RKO (cell line): Measurements from ENCODE around the gene KRTAP10-2.
"Not testable (repeated sequence)": the region's sequence is repeated elsewhere in the genome, so short reads cannot be mapped to it uniquely, and the experiment has no call there.

Experiments used
- DNase-seq: peaks from one replicate; pipeline ENCODE4 v3.0.0-alpha.2; 2016; ENCODE audit warnings: low spot score

The KRTAP10-2 gene

GRCh38 chr21:44583089-44583799, 31.9 kb upstream of the KRTAP10-2 start:
- no peak for DNase-seq

- no peak for DNase-seq
These were observed 30.8 kb upstream of the KRTAP10-2 start for GRCh38 chr21:44582055-44582454.

- DNase-seq: no peak
These were observed 29.9 kb upstream of the KRTAP10-2 start for GRCh38 chr21:44581158-44581557.

GRCh38 chr21:44580231-44580821, 29.0 kb upstream of the KRTAP10-2 start, which contains the start of gene KRTAP10-5:
Gene KRTAP10-5, minus strand, starts transcription at chr21:44580604. Its CDS starts 26 bp downstream, at chr21:44580578.
- not testable (repeated sequence) for DNase-seq

- no peak for DNase-seq
These were observed 28.5 kb upstream of the KRTAP10-2 start for GRCh38 chr21:44579833-44580144.

GRCh38 chr21:44579056-44579832, 27.9 kb upstream of the KRTAP10-2 start:
- no peak for DNase-seq

- no peak for DNase-seq
These were observed 27.2 kb upstream of the KRTAP10-2 start for GRCh38 chr21:44578371-44579055.

GRCh38 chr21:44576025-44576420, 24.7 kb upstream of the KRTAP10-2 start:
- DNase-seq: no peak

- no peak for DNase-seq
These were observed 24.2 kb upstream of the KRTAP10-2 start for GRCh38 chr21:44575307-44576024.

GRCh38 chr21:44574457-44575306, 23.4 kb upstream of the KRTAP10-2 start:
- DNase-seq: peak; percentile 9

GRCh38 chr21:44573630-44574456, 22.5 kb upstream of the KRTAP10-2 start, which contains the start of gene KRTAP10-4:
Gene KRTAP10-4, plus strand, starts transcription at chr21:44573729. Its CDS starts 30 bp downstream, at chr21:44573759.
- DNase-seq: not testable (repeated sequence)

GRCh38 chr21:44572959-44573583, 21.8 kb upstream of the KRTAP10-2 start:
- DNase-seq: peak; percentile 20

GRCh38 chr21:44571844-44572782, 20.8 kb upstream of the KRTAP10-2 start:
- DNase-seq: no peak

GRCh38 chr21:44571296-44571695, 20.0 kb upstream of the KRTAP10-2 start:
- no peak for DNase-seq

- DNase-seq: no peak
These were observed 18.7 kb upstream of the KRTAP10-2 start for GRCh38 chr21:44569861-44570517.

- no peak for DNase-seq
These were observed 17.6 kb upstream of the KRTAP10-2 start for GRCh38 chr21:44568667-44569556.

- DNase-seq: no peak
These were observed 17.0 kb upstream of the KRTAP10-2 start for GRCh38 chr21:44568261-44568660.
